Measurements from ENCODE around the gene TTF2. TPM values are rescaled to one million over a fixed set of nuclear protein-coding genes. Genes with fewer than 3 reads are reported as not detected.

TTF2 gene
- total RNA-seq, 2 donors from 2014 or later: 11.2 to 11.6 TPM

DNA sequence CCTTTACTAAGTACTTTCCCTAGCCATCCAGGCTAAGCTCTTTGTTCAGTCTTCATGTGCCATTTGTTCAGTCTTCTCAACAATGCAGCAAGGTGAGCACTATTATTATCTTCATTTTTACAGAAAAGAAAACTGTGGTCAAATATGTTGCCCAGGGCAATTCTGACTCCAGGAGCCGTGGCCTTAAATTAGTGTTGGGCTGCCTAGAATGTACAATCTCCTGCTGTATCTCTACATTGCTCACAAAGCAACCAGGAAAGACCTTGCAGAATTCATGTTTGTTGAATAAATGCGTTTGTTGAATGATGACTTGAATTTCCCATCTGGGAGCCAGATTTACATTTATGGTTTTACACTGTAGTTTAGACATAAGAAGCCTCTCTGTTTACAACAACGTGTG lies 44.4 kb upstream of the TTF2 start:
- H3K27me3 ChIP-seq (replicated peaks; ENCODE audit: insufficient read depth): no peaks in the 10 kb centered on the region
- H3K9me3 ChIP-seq: no peaks in the 10 kb centered on the region
- DNase-seq (ENCODE audit: low spot score): no peak
- intact Hi-C loops (cut with DNase I): no loop called here
- TF ChIP-seq, protein P1, sequence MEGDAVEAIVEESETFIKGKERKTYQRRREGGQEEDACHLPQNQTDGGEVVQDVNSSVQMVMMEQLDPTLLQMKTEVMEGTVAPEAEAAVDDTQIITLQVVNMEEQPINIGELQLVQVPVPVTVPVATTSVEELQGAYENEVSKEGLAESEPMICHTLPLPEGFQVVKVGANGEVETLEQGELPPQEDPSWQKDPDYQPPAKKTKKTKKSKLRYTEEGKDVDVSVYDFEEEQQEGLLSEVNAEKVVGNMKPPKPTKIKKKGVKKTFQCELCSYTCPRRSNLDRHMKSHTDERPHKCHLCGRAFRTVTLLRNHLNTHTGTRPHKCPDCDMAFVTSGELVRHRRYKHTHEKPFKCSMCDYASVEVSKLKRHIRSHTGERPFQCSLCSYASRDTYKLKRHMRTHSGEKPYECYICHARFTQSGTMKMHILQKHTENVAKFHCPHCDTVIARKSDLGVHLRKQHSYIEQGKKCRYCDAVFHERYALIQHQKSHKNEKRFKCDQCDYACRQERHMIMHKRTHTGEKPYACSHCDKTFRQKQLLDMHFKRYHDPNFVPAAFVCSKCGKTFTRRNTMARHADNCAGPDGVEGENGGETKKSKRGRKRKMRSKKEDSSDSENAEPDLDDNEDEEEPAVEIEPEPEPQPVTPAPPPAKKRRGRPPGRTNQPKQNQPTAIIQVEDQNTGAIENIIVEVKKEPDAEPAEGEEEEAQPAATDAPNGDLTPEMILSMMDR (IDR thresholded peaks at IDR 0.05): no peak
- no peak for TF ChIP-seq POLR2AphosphoS5 (IDR thresholded peaks at IDR 0.05)
- H3K27ac ChIP-seq: no peak overlapping the region
- no peaks in the 10 kb centered on the region for H3K4me1 ChIP-seq (replicated peaks)
- H3K36me3 ChIP-seq: no peaks in the 10 kb centered on the region
- H3K4me3 ChIP-seq: no peak overlapping the region
- WGBS: 95% methylated on average over 3 of the region's 3 CpGs

GRCh38 chr1:117017062-117017461 lies 43.1 kb upstream of the TTF2 start:
- TF ChIP-seq POLR2AphosphoS5 (IDR thresholded peaks at IDR 0.05) (no peak), POLR2A (IDR thresholded peaks at IDR 0.05) (no peak)
- TF ChIP-seq, protein P1 (IDR thresholded peaks at IDR 0.05): no peak
- DNase-seq (ENCODE audit: low spot score): no peak
- Histone ChIP-seq H3K27me3 (replicated peaks; ENCODE audit: insufficient read depth) (no peaks in the 10 kb centered on the region), H3K9me3 (no peaks in the 10 kb centered on the region), H3K36me3 (no peaks in the 10 kb centered on the region), H3K27ac (no peak overlapping the region), H3K4me1 (replicated peaks) (no peaks in the 10 kb centered on the region), H3K4me3 (no peak overlapping the region)
- WGBS: 91% methylated on average over 4 of the region's 4 CpGs
- intact Hi-C loops (cut with DNase I): no loop called here

GRCh38 chr1:117017648-117018047 lies 42.5 kb upstream of the TTF2 start:
- no peak for DNase-seq (ENCODE audit: low spot score)
- no peaks in the 10 kb centered on the region for H3K9me3 ChIP-seq
- H3K4me1 ChIP-seq (replicated peaks): no peaks in the 10 kb centered on the region
- no peak overlapping the region for H3K4me3 ChIP-seq
- H3K27me3 ChIP-seq (replicated peaks; ENCODE audit: insufficient read depth): no peaks in the 10 kb centered on the region
- no peak overlapping the region for H3K27ac ChIP-seq
- TF ChIP-seq, protein P1 (IDR thresholded peaks at IDR 0.05): no peak
- TF ChIP-seq POLR2AphosphoS5 (IDR thresholded peaks at IDR 0.05): no peak
- TF ChIP-seq POLR2A (IDR thresholded peaks at IDR 0.05): no peak
- 47% methylated on average over 3 of the region's 3 CpGs for WGBS
- H3K36me3 ChIP-seq: no peaks in the 10 kb centered on the region
- intact Hi-C loops (cut with DNase I): no loop called here

GRCh38 chr1:117020526-117021156 lies 39.5 kb upstream of the TTF2 start:
- Histone ChIP-seq H3K27me3 (replicated peaks; ENCODE audit: insufficient read depth) (no peaks in the 10 kb centered on the region), H3K9me3 (no peaks in the 10 kb centered on the region), H3K36me3 (no peaks in the 10 kb centered on the region), H3K27ac (no peak overlapping the region), H3K4me3 (no peak overlapping the region), H3K4me1 (replicated peaks) (no peaks in the 10 kb centered on the region)
- TF ChIP-seq POLR2AphosphoS5 (IDR thresholded peaks at IDR 0.05) (no peak), POLR2A (IDR thresholded peaks at IDR 0.05) (no peak)
- TF ChIP-seq, protein P1 (IDR thresholded peaks at IDR 0.05): no peak
- intact Hi-C loops (cut with DNase I): no loop called here
- DNase-seq (ENCODE audit: low spot score): no peak
- 23% methylated on average over 1 of the region's 1 CpG for WGBS

GRCh38 chr1:117022114-117022513 lies 38.0 kb upstream of the TTF2 start:
- 71% methylated on average over 3 of the region's 3 CpGs for WGBS

More at GRCh38 chr1:117022114-117022513, 38.0 kb upstream of the TTF2 start:
- intact Hi-C loops (cut with DNase I): no loop called here
- Histone ChIP-seq H3K27me3 (replicated peaks; ENCODE audit: insufficient read depth) (no peaks in the 10 kb centered on the region), H3K9me3 (no peaks in the 10 kb centered on the region), H3K4me3 (no peak overlapping the region), H3K27ac (no peak overlapping the region), H3K36me3 (no peaks in the 10 kb centered on the region), H3K4me1 (replicated peaks) (no peaks in the 10 kb centered on the region)
- no peak for DNase-seq (ENCODE audit: low spot score)
- TF ChIP-seq, protein P1 (IDR thresholded peaks at IDR 0.05): no peak
- TF ChIP-seq POLR2AphosphoS5 (IDR thresholded peaks at IDR 0.05): no peak
- TF ChIP-seq POLR2A (IDR thresholded peaks at IDR 0.05): no peak
